Right hindlimb (tissue), 1 donor: Measurements from ENCODE around the gene XG.
"Not testable (repeated sequence)": the region's sequence is repeated elsewhere in the genome, so short reads cannot be mapped to it uniquely, and the experiment has no call there.

Source experiments
- DNase-seq: peaks from one replicate; pipeline ENCODE4 v3.0.0-alpha.2; 2018

XG gene

GRCh38 chrX:2735270-2735669 lies 16.6 kb upstream of the XG start:
- no peak for DNase-seq

GRCh38 chrX:2740672-2741071 lies 11.2 kb upstream of the XG start:
- no peak for DNase-seq

DNA sequence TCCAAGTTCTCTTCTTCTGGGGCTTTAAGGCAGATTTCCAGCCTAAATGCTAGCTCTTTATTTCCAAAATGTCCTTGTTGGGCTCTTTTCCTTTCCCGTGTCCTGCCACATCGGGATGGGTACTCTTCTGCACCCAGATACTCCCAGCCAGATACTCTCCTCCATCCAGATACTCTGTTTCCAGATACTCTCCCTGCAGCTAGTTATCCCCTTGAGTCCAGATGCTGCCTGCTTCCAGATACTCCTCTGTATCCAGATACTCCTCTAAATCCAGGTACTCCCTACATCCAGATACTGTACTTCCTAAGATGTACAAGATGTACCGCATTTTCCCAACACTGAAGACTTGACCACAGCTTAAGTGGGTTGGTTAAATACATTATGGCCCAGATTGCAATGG lies 10.5 kb upstream of the XG start:
- DNase-seq = no peak

DNA sequence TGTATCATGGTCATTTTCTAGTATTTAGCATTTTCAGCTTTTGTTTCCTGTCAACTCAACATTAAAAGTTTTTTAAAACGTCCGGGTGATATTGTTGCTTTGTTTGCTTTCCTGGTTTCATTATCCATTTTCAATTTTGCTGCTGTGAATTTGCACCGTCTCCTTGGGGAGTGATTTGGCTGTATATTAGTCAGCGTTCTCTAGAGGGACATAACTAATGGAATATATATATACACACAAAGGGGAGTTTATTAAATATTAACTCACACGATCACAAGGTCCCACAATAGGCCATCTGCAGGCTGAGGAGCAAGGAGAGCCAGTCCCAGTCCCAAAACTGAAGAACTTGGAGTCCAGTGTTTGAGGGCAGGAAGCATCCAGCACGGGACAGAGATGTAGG lies 5.6 kb upstream of the XG start:
- DNase-seq = not testable (repeated sequence)

- DNase-seq = no peak
These were observed 3.5 kb upstream of the XG start for GRCh38 chrX:2748171-2748814.

DNA sequence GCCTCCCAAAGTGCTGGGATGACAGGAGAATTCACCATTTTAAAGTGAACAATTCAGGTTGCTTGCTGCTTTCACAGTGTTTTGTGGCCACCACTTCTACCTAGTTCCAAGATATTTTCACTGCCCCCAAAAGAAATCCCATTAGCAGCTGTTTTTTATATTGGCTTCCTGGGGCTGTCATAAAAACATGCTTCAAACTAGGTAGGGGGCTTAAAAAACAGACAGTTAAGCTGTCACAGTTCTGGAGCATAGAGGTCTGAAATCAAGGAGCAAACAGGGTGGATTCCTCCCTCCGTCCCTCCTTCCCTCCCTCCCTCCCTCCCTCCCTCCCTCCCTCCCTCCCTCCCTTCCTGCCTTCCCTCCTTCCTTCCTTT lies 3.0 kb upstream of the XG start:
- no peak for DNase-seq

- DNase-seq = no peak
These were observed 549 bp upstream of the XG start for GRCh38 chrX:2751291-2751690.

GRCh38 chrX:2752441-2752840 lies 601 bp downstream of the XG start:
- DNase-seq = not testable (repeated sequence)

DNA sequence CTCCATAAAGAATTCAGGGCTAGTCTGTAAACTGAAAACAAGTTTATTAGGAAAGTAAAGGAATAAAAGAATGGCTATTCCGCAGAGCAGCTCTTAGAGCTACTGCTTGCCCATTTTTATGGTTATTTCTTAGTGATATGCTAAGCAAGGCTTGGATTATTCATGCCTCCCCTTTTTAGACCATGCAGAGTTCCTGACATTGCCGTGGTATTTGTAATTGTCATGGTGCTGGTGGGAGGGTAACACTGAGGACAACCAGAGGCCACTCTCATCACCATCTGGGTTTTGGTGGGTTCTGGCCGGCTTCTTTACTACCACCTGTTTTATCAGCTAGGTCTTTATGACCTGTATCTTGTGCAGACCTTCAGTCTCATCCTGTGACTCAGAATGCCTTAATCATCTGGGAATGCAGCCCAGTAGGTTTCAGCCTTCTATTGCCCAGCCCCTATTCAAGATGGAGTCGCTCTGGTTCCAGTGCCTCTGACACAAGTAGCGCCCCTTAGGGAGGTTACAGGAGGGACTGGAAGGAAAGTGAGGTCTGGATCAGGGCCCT lies 3.4 kb downstream of the XG start:
- DNase-seq = not testable (repeated sequence)

DNA sequence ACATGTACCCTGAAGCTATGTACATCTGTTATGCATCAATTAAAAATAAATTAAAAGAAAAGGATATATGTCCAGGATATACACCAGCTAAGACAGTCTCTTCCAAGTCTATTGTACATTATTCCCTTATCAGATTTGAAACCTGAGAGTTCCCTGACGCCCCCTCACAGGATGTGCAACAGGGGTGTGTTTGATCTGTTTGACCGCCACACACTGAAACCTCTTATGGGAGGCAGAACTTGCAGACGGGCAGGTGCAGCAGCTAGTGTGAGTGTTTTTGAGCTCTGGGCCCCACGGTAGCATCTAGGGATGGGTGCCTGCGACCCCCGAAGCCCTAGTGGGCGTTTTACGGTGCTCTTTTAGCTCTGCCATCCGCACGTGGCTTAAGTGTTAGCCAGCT lies 4.7 kb downstream of the XG start:
- no peak for DNase-seq

- DNase-seq = no peak
These were observed 9.4 kb downstream of the XG start for GRCh38 chrX:2761246-2761645.

- DNase-seq = not testable (repeated sequence)
These were observed 10.8 kb downstream of the XG start for GRCh38 chrX:2762671-2763070.

DNA sequence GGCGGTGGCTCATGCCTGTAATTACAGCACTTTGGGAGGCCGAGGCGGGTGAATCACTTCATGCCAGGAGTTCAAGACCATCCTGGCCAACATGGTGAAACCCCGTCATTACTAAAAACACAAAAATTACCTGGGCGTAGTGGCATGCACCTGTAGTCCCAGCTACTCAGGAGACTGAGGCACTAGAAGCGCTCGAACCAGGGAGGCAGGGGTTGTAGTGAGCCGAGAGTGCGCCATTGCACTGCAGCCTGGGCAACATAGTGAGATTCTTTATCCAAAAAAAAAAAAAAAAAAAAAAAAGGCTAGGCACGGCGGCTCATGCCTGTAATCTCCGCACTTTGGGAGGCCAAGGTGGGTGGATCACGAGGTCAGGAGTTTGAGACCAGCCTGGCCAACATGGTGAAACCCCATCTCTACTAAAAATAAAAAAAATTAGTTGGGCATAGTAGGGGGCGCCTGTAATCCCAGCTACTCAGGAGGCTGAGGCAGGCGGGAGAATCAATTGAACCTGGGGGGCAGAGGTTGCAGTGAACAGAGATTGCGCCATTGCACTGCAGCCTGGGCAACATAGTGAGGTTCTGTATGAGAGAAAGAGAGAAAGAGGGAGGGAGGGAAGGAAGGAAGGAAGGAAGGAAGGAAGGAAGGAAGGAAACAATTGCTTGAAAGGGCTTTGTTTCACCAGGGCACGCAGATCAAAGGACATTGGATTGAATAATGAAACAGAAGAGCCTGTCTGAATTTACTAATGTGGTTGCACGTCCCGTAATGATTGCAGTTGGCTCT lies 13.1 kb downstream of the XG start:
- DNase-seq = not testable (repeated sequence)

DNA sequence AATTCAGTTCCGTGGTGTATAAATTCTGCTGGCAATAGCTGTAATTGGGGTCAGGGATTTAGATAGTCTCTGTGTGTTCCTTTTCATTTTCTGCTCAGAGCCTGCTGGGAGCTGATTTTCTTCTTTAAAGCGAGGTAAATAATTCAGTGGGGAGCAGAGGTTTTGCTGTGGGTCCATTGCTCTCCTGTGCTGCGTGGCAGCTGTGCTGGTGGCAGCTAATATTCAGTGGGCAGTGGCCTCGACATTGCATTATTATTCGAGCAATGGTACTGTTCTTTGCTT lies 13.7 kb downstream of the XG start:
- DNase-seq = no peak

DNA sequence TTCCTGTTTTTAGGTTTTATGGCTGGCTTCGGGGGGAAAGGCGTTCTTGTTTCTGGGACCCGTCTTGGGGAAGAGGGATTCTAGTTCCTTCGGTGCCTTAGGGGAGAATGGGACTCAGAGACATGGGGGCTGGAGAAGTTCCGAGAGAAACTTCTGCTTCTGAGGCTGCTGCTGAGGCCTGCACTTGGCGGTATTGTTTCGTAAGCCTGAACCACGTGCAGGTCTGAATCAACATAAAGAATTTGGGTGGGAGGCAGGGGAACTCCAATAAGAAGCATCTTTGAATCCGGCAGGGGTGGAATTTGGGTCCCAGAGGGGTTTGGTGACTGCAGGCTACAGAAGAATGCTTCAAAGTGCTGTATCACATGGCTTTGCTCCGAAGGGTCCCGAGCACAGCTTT lies 15.1 kb downstream of the XG start:
- DNase-seq = no peak

- no peak for DNase-seq
These were observed 16.0 kb downstream of the XG start for GRCh38 chrX:2767631-2768455.

DNA sequence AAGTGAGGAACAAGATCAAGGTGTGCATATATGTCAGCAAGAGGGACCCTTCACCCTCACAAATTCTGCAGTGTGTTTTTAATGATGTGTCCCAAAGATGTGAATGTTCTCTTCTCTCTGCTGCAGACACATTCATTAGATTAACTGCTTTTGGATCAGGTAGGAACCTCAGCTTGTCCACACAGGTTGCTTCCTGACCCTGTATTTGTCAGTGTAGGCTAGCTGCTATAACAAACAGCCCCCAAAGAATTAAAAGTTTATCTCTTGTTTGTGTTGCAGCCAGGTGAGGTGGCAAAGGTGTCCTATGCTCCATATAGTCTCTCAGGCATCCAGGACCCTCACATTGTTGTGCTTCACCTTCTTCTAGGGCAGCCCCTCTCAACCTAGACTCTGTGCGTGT lies 17.8 kb downstream of the XG start:
- no peak for DNase-seq

DNA sequence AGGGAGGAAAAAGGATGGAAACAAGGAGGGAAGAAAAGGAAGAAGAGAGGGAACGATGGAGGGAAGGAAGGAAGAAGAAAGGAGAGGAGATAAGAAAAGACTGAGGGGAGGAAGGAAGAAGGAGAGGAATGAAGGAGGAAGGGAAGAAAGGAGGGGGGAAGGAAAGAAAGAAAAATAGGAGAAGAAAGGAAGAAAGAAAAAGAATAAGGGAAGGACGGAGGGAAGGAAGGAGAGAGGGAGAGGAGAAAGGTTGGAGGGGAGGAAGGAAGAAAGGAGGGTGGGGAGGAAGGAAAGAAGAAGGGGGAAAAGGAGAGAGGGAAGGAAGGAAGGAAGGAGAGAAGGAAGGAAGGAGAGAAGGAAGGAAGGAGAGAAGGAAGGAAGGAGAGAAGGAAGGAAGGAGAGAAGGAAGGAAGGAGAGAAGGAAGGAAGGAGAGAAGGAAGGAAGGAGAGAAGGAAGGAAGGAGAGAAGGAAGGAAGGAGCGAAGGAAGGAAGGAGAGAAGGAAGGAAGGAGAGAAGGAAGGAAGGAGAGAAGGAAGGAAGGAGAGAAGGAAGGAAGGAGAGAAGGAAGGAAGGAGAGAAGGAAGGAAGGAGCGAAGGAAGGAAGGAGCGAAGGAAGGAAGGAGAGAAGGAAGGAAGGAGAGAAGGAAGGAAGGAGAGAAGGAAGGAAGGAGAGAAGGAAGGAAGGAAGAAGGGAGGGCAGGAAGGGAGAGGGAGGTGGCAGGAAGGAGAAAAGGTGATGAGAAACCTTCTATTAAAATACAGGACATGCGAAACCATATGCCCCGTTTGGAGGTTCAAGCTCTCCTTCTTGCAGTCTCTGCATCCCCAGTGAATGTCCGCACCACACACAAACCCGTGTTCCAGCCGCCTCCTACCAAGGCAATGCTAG lies 21.6 kb downstream of the XG start:
- not testable (repeated sequence) for DNase-seq

- no peak for DNase-seq
These were observed 22.2 kb downstream of the XG start for GRCh38 chrX:2774057-2774456.

DNA sequence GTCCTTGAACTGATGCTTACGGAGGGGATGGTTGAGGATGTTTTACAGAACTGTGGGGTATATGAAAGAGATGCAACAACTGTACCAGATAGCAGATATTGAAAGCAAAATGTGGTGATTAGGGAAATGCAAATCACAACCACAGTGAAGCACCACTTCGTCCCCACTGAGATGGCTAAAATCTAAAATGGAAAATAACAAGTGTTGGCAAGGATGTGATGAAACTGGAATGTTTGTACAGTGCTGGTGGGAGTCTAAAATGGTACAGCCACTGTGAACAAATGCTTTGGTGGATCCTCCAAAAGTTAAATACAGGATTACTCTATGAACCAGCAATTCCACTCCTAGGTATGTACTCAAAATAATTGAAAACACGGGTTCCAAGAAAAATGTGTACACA lies 22.9 kb downstream of the XG start:
- DNase-seq = no peak

DNA sequence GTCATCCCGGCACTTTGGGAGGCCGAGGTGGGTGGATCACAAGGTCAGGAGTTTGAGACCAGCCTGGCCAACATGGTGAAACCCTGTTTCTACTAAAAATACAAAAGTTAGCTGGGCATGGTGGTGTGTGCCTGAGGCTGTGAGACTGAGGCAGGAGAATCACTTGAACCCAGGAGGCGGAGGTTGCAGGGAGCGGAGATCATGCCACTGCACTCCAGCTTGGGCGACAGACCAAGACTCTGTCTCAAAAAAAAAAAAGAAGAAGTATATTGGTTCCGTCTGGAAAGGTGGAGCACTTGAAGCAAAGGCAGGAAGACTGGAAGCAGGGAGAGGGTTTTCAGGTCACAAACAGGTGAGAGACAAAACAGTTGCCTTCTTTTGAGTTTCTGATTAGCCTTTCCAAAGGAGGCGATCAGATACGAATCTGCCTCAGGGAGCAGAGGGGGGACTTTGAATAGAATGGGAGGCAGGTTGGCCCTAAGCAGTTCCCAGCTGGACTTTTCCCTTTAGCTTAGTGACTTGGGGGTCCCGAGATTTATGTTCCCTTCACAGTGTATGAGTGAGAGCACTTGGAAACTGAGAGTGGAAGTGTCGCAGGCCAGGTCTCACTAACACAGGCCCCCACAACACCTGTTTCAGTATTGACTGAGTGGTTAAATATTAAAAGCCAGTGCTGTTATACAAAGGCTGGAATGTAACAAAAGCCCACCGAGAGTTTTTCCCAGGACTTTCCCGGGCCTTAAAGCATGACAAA lies 28.8 kb downstream of the XG start:
- not testable (repeated sequence) for DNase-seq

- DNase-seq = no peak
These were observed 29.4 kb downstream of the XG start for GRCh38 chrX:2781226-2781571.
